ENCODE results near the gene AQP1. TPM values are rescaled to one million over a fixed set of nuclear protein-coding genes. Genes with fewer than 3 reads are reported as not detected.

AQP1 gene
- total RNA-seq, 1 experiment from 2014 or later, result 0.15 TPM

- H3K18ac ChIP-seq (ENCODE audit: insufficient read length, low read depth, low read length), result no peak overlapping the region
- Mint-ChIP-seq H3K27me3 (ENCODE audit: low read depth) (peaks cover 3% of the 10 kb centered on the region), H3K4me1 (peaks cover 13 to 46% of the 10 kb centered on the region in 2 experiments), H3K9me3 (no peaks in the 10 kb centered on the region), H3K27ac (no peak overlapping the region; a peak in 3 of 7 replicates), H3K4me3 (no peak overlapping the region; a peak in 1 of 5 replicates), H3K36me3 (ENCODE audit: insufficient read depth in 1 of 3, low read depth in 3 of 3) (no peaks in the 10 kb centered on the region)
- no peaks in the 10 kb centered on the region for H3K23me2 ChIP-seq (ENCODE audit: insufficient read length, low read depth, low read length, poor library complexity, severe bottlenecking)
- H2AFZ ChIP-seq (ENCODE audit: low read length), result no peak overlapping the region
- no peaks in the 10 kb centered on the region for H3K79me1 ChIP-seq (ENCODE audit: insufficient read depth, low read depth, low read length, poor library complexity, severe bottlenecking)
- no peak overlapping the region for H2BK120ac ChIP-seq (ENCODE audit: low read depth, low read length, poor library complexity, severe bottlenecking)
- no peak overlapping the region for H3K9ac ChIP-seq (ENCODE audit: extremely low read depth, insufficient read length, low read length)
- no peaks in the 10 kb centered on the region for H3K79me2 ChIP-seq (ENCODE audit: insufficient read depth, low read length)
- H2BK12ac ChIP-seq (ENCODE audit: insufficient read length, low read depth, low read length), result no peak overlapping the region
- H3T11ph ChIP-seq (ENCODE audit: low read length), result no peak overlapping the region
- H4K91ac ChIP-seq (ENCODE audit: insufficient read length, low read depth, low read length), result no peak overlapping the region
- no peak overlapping the region for H2BK20ac ChIP-seq (ENCODE audit: low read depth, low read length, poor library complexity, severe bottlenecking)
- no peak overlapping the region for H2BK15ac ChIP-seq (ENCODE audit: low read depth, low read length)
- no peak overlapping the region for H3K4me2 ChIP-seq (ENCODE audit: insufficient read depth, insufficient read length, low read length)
- H3K56ac ChIP-seq (ENCODE audit: insufficient read length, low read depth, low read length), result no peak overlapping the region
- H3K14ac ChIP-seq (ENCODE audit: insufficient read depth, low read length), result no peak overlapping the region
- TF ChIP-seq CTCF (conservative IDR thresholded peaks at IDR 0.05), result no peak
- H4K20me1 ChIP-seq (ENCODE audit: control insufficient read depth, insufficient read depth, insufficient read length), result no peaks in the 10 kb centered on the region
- no peak overlapping the region for H2BK5ac ChIP-seq (ENCODE audit: insufficient read length, low read length)
- H3K4me1 ChIP-seq (ENCODE audit: insufficient read depth, low read length), result no peaks in the 10 kb centered on the region
- no peak overlapping the region for H2AK5ac ChIP-seq (ENCODE audit: insufficient read length, low read length)
- no peak overlapping the region for H4K5ac ChIP-seq (ENCODE audit: insufficient read length, low read depth, low read length)
- no peak overlapping the region for H3K27ac ChIP-seq (ENCODE audit: insufficient read length, low read depth, low read length)
- no peak overlapping the region for H3K4ac ChIP-seq (ENCODE audit: low read depth, low read length)
- no peaks in the 10 kb centered on the region for H3K9me3 ChIP-seq (ENCODE audit: control insufficient read depth, low read depth, low read length)
- H3K23ac ChIP-seq (ENCODE audit: insufficient read length, low read depth, low read length), result no peak overlapping the region
- H3K27me3 ChIP-seq (ENCODE audit: insufficient read depth, low read length), result no peaks in the 10 kb centered on the region
- DNase-seq, result no peak
- WGBS (ENCODE audit: extremely low coverage, insufficient read length, low lambda C conversion rate), result no CpG with 5 or more reads among the region's 2 CpGs
- no peak overlapping the region for H4K8ac ChIP-seq (replicated peaks; ENCODE audit: insufficient read length, low read depth, low read length)
Observed at GRCh38 chr7:30912731-30912985, 1.0 kb downstream of the AQP1 start.

All from H9 (cell line).